Measurements from ENCODE around the gene TMEM185B. TPM values are rescaled to one million over a fixed set of nuclear protein-coding genes. Genes with fewer than 3 reads are reported as not detected.
"Not testable (repeated sequence)": the region's sequence is repeated elsewhere in the genome, so short reads cannot be mapped to it uniquely, and the experiment has no call there.

TMEM185B gene
- total RNA-seq, 1 donor from 2014 or later, result 27.8 TPM

GRCh38 chr2:120265006-120265405, 41.8 kb upstream of the TMEM185B start:
- no peak for TF ChIP-seq CTCF (IDR thresholded peaks at IDR 0.05; ENCODE audit: unreplicated experiment)
- peaks cover 11% of the 10 kb centered on the region for H3K36me3 Mint-ChIP-seq
- H3K27ac Mint-ChIP-seq, result no peak overlapping the region
- H3K9me3 Mint-ChIP-seq, result peaks cover 3% of the 10 kb centered on the region
- DNase-seq (ENCODE audit: low spot score in 2 of 2, unreplicated experiment in 2 of 2), result no peak
- H3K4me3 Mint-ChIP-seq, result no peak overlapping the region
- no peaks in the 10 kb centered on the region for H3K27me3 Mint-ChIP-seq (ENCODE audit: low read depth)
- peaks cover under 1% of the 10 kb centered on the region for H3K4me1 Mint-ChIP-seq

GRCh38 chr2:120262761-120263428, 39.7 kb upstream of the TMEM185B start:
- Mint-ChIP-seq H3K4me3 (no peak overlapping the region), H3K4me1 (peaks cover 6% of the 10 kb centered on the region), H3K27me3 (ENCODE audit: low read depth) (no peaks in the 10 kb centered on the region), H3K9me3 (peaks cover 4% of the 10 kb centered on the region), H3K27ac (no peak overlapping the region), H3K36me3 (peaks cover 11% of the 10 kb centered on the region)
- no peak for DNase-seq (ENCODE audit: low spot score in 2 of 2, unreplicated experiment in 2 of 2)
- TF ChIP-seq CTCF (IDR thresholded peaks at IDR 0.05; ENCODE audit: unreplicated experiment), result no peak

- H3K9me3 Mint-ChIP-seq, result peaks cover 4% of the 10 kb centered on the region
- peaks cover 14% of the 10 kb centered on the region for H3K4me1 Mint-ChIP-seq
- H3K4me3 Mint-ChIP-seq, result no peak overlapping the region
- DNase-seq (ENCODE audit: low spot score in 2 of 2, unreplicated experiment in 2 of 2), result no peak
- no peaks in the 10 kb centered on the region for H3K27me3 Mint-ChIP-seq (ENCODE audit: low read depth)
- peaks cover 11% of the 10 kb centered on the region for H3K36me3 Mint-ChIP-seq
- TF ChIP-seq CTCF (IDR thresholded peaks at IDR 0.05; ENCODE audit: unreplicated experiment), result no peak
- H3K27ac Mint-ChIP-seq, result no peak overlapping the region
These were observed 39.0 kb upstream of the TMEM185B start for GRCh38 chr2:120262150-120262549.

GRCh38 chr2:120261387-120262006, 38.3 kb upstream of the TMEM185B start:
- Mint-ChIP-seq H3K36me3 (peaks cover 11% of the 10 kb centered on the region), H3K27ac (no peak overlapping the region), H3K9me3 (peaks cover 4% of the 10 kb centered on the region), H3K4me3 (no peak overlapping the region), H3K27me3 (ENCODE audit: low read depth) (no peaks in the 10 kb centered on the region), H3K4me1 (peaks cover 18% of the 10 kb centered on the region)
- no peak for TF ChIP-seq CTCF (IDR thresholded peaks at IDR 0.05; ENCODE audit: unreplicated experiment)
- DNase-seq (ENCODE audit: low spot score in 2 of 2, unreplicated experiment in 2 of 2), result no peak

GRCh38 chr2:120260736-120261135, 37.5 kb upstream of the TMEM185B start:
- peaks cover 11% of the 10 kb centered on the region for H3K36me3 Mint-ChIP-seq
- no peaks in the 10 kb centered on the region for H3K27me3 Mint-ChIP-seq (ENCODE audit: low read depth)
- DNase-seq (ENCODE audit: low spot score in 2 of 2, unreplicated experiment in 2 of 2), result no peak
- peaks cover 19% of the 10 kb centered on the region for H3K4me1 Mint-ChIP-seq
- TF ChIP-seq CTCF (IDR thresholded peaks at IDR 0.05; ENCODE audit: unreplicated experiment), result no peak
- H3K4me3 Mint-ChIP-seq, result no peak overlapping the region
- H3K9me3 Mint-ChIP-seq, result peaks cover 4% of the 10 kb centered on the region
- no peak overlapping the region for H3K27ac Mint-ChIP-seq

- not testable (repeated sequence) for H3K9me3 Mint-ChIP-seq; H3K4me3 Mint-ChIP-seq; H3K27ac Mint-ChIP-seq; H3K27me3 Mint-ChIP-seq (ENCODE audit: low read depth); DNase-seq (ENCODE audit: low spot score in 2 of 2, unreplicated experiment in 2 of 2)
- Mint-ChIP-seq H3K4me1 (peaks cover 22% of the 10 kb centered on the region), H3K36me3 (peaks cover 11% of the 10 kb centered on the region)
These were observed 36.7 kb upstream of the TMEM185B start for GRCh38 chr2:120259939-120260338.

All from mesothelial cell of epicardium (in vitro differentiated cells).